Measurements from ENCODE around the gene PRKCA. TPM values are rescaled to one million over a fixed set of nuclear protein-coding genes. Genes with fewer than 3 reads are reported as not detected.

The PRKCA gene
- total RNA-seq, 3 donors from 2014 or later: 42.3 to 77.7 (median 56.3) TPM

- intact Hi-C loops (cut with DNase I, micrococcal nuclease): no loop called here
- Histone ChIP-seq H3K4me3 (no peak overlapping the region), H3K4me1 (ENCODE audit: low read depth) (peaks cover 35% of the 10 kb centered on the region), H3K9me3 (no peaks in the 10 kb centered on the region), H3K36me3 (ENCODE audit: low read depth) (no peaks in the 10 kb centered on the region)
- TF ChIP-seq CTCF (IDR thresholded peaks at IDR 0.05): no peak
- ATAC-seq (peak; percentile 21), DNase-seq (no peak)
Observed at GRCh38 chr17:66413559-66414520, 111.4 kb downstream of the PRKCA start.

GRCh38 chr17:66414561-66415175 is 112.3 kb downstream of the PRKCA start:
- TF ChIP-seq CTCF (IDR thresholded peaks at IDR 0.05): no peak
- no peaks in the 10 kb centered on the region for H3K36me3 ChIP-seq (ENCODE audit: low read depth)
- H3K4me3 ChIP-seq: no peak overlapping the region
- ATAC-seq (peak; percentile 18), DNase-seq (no peak)
- intact Hi-C loops (cut with DNase I, micrococcal nuclease): no loop called here
- H3K9me3 ChIP-seq: no peaks in the 10 kb centered on the region
- H3K4me1 ChIP-seq (ENCODE audit: low read depth): peaks cover 35% of the 10 kb centered on the region

- TF ChIP-seq CTCF (IDR thresholded peaks at IDR 0.05): no peak
- Histone ChIP-seq H3K9me3 (no peaks in the 10 kb centered on the region), H3K4me1 (ENCODE audit: low read depth) (peaks cover 31% of the 10 kb centered on the region), H3K4me3 (no peak overlapping the region), H3K36me3 (ENCODE audit: low read depth) (no peaks in the 10 kb centered on the region)
- ATAC-seq (peak; percentile 88), DNase-seq (peak in 1 of 3 donors; percentile 40)
- intact Hi-C loops (cut with DNase I, micrococcal nuclease): no loop called here
Observed at GRCh38 chr17:66415366-66416206, 113.2 kb downstream of the PRKCA start.

GRCh38 chr17:66416207-66416940 is 114.0 kb downstream of the PRKCA start:
- no peak for TF ChIP-seq CTCF (IDR thresholded peaks at IDR 0.05)
- intact Hi-C loops (cut with DNase I, micrococcal nuclease): no loop called here
- DNase-seq: no peak
- H3K36me3 ChIP-seq (ENCODE audit: low read depth): no peaks in the 10 kb centered on the region
- no peak for ATAC-seq
- no peaks in the 10 kb centered on the region for H3K9me3 ChIP-seq
- peaks cover 28% of the 10 kb centered on the region for H3K4me1 ChIP-seq (ENCODE audit: low read depth)
- no peak overlapping the region for H3K4me3 ChIP-seq

GRCh38 chr17:66417300-66417719 is 114.9 kb downstream of the PRKCA start:
- H3K4me3 ChIP-seq: no peak overlapping the region
- no peaks in the 10 kb centered on the region for H3K36me3 ChIP-seq (ENCODE audit: low read depth)
- no peak for DNase-seq
- intact Hi-C loops (cut with DNase I, micrococcal nuclease): no loop called here
- no peak for ATAC-seq
- H3K4me1 ChIP-seq (ENCODE audit: low read depth): peaks cover 28% of the 10 kb centered on the region
- no peak for TF ChIP-seq CTCF (IDR thresholded peaks at IDR 0.05)
- no peaks in the 10 kb centered on the region for H3K9me3 ChIP-seq
